HG03521 (cell line): ENCODE measurements around the gene FBXW7.

Source experiments
- ATAC-seq: cut with Tn5 transposase; IDR thresholded peaks from one replicate; pipeline ENCODE4 v1.9.1; 2021; ENCODE audit warnings: mild to moderate bottlenecking, moderate library complexity; ENCODE audit not compliant: unreplicated experiment

FBXW7 gene

GRCh38 chr4:152296386-152296785 is 239.5 kb downstream of the FBXW7 start:
- ATAC-seq: no peak

GRCh38 chr4:152294765-152295164 is 241.1 kb downstream of the FBXW7 start:
- no peak for ATAC-seq

- ATAC-seq: no peak
Observed at GRCh38 chr4:152294331-152294730, 241.6 kb downstream of the FBXW7 start.

GRCh38 chr4:152293527-152293926 is 242.4 kb downstream of the FBXW7 start:
- no peak for ATAC-seq

GRCh38 chr4:152290366-152290921 is 245.4 kb downstream of the FBXW7 start:
- ATAC-seq: no peak

- no peak for ATAC-seq
Observed at GRCh38 chr4:152289941-152290340, 246.0 kb downstream of the FBXW7 start.

GRCh38 chr4:152289541-152289940 is 246.4 kb downstream of the FBXW7 start:
- no peak for ATAC-seq

GRCh38 chr4:152283801-152284470 is 252.0 kb downstream of the FBXW7 start:
- ATAC-seq: no peak

GRCh38 chr4:152281822-152282221 is 254.1 kb downstream of the FBXW7 start:
- no peak for ATAC-seq

GRCh38 chr4:152281211-152281610 is 254.7 kb downstream of the FBXW7 start:
- ATAC-seq: no peak

GRCh38 chr4:152279234-152279566 is 256.7 kb downstream of the FBXW7 start:
- no peak for ATAC-seq

GRCh38 chr4:152278505-152279233 is 257.2 kb downstream of the FBXW7 start:
- no peak for ATAC-seq

GRCh38 chr4:152278172-152278504 is 257.8 kb downstream of the FBXW7 start:
- no peak for ATAC-seq

GRCh38 chr4:152277333-152277732 is 258.6 kb downstream of the FBXW7 start:
- ATAC-seq: no peak

GRCh38 chr4:152273343-152273742 is 262.5 kb downstream of the FBXW7 start:
- ATAC-seq: no peak
